K562 (cell line): Measurements from ENCODE around the gene GADD45G. TPM values are rescaled to one million over a fixed set of nuclear protein-coding genes. Genes with fewer than 3 reads are reported as not detected.

Source experiments
- ATAC-seq: fragments of 200-7000 bp; cut with Tn5 transposase; 3 replicates; pipeline ENCODE4 v1.9.1; 2020; ENCODE audit warnings: moderate library complexity
- BruUV-seq: library from RNA; stranded (reverse); fragments of 400-500 nt; replicated peaks from 2 replicates; lab custom pipeline; 2021; lab: Mats Ljungman, UMichigan
- CTCF ChIA-PET: fragments of 300-600 bp; formaldehyde crosslinking; extraction: SDS; loops from one replicate; lab custom pipeline; 2021; ENCODE audit warnings: low intra/inter-chr PET ratio; lab: Yijun Ruan, JAX
- POLR2A ChIA-PET: fragments of 300-600, 350-650 bp; sonication (Branson Sonifier 250); formaldehyde crosslinking; extraction: SDS; loops from one replicate; lab custom pipeline; 2021; ENCODE audit warnings: antibody characterized with exemption, inconsistent platforms; lab: Yijun Ruan, JAX
- DNase-seq, 4 experiments: peaks; one replicate each; pipeline versions ENCODE4 v3.0.0 to v3.0.0-alpha.2; 2011 to 2018; ENCODE audit warnings: low spot score in 3 of 4, mixed read lengths in 3 of 4; ENCODE audit errors: extremely low read depth in 1 of 4
- FAIRE-seq: peaks from 2 replicates; lab custom pipeline; 2011; peaks lifted over from hg19 to GRCh38; lab: Jason Lieb, UNC
- H2AFZ ChIP-seq: 2 replicates; pipeline ENCODE4 v1.6.0; 2011; ENCODE audit warnings: low read depth, low read length, control low read depth, inconsistent platforms
- H3K27ac ChIP-seq: fragments of 200-600 bp; 3 replicates; pipeline ENCODE4 v1.8.0; 2011; ENCODE audit warnings: low read depth, mild to moderate bottlenecking, control low read depth, inconsistent platforms, low read length, moderate library complexity, mixed read lengths; ENCODE audit errors: extremely low read depth
- H3K27me3 ChIP-seq, 2 experiments: fragments of 300-600 bp in 1 of 2; 2 replicates in 1 of 2; 3 replicates in 1 of 2; pipeline versions ENCODE4 v1.6.0 to v1.8.0; 2011; ENCODE audit warnings: inconsistent platforms in 2 of 2, low read length in 2 of 2, mild to moderate bottlenecking in 1 of 2, mixed read lengths in 1 of 2, moderate library complexity in 1 of 2; ENCODE audit not compliant: control insufficient read depth in 2 of 2, insufficient read depth in 2 of 2
- H3K36me3 ChIP-seq: fragments of 300-600 bp; 3 replicates; pipeline ENCODE4 v1.8.0; 2011; ENCODE audit warnings: mild to moderate bottlenecking, low read length, inconsistent platforms; ENCODE audit not compliant: control insufficient read depth, insufficient read depth
- H3K4me1 ChIP-seq, 2 experiments: fragments of 200-600 bp in 1 of 2; replicated peaks in 1 of 2; 2 replicates in 1 of 2; 3 replicates in 1 of 2; pipeline versions ENCODE4 v1.5.1 to v1.8.0; 2011; ENCODE audit warnings: inconsistent platforms in 2 of 2, low read length in 2 of 2, mild to moderate bottlenecking in 1 of 2, mixed read lengths in 1 of 2, moderate library complexity in 1 of 2; ENCODE audit not compliant: control insufficient read depth in 2 of 2, insufficient read depth in 2 of 2
- H3K4me2 ChIP-seq: 2 replicates; pipeline ENCODE4 v1.6.1; 2011; ENCODE audit warnings: low read length, control low read depth, inconsistent platforms, mixed read lengths; ENCODE audit not compliant: insufficient read depth
- H3K4me3 ChIP-seq: fragments of 200-600 bp; sonication (generic), shearing (Covaris generic); 2 replicates; pipeline ENCODE4 v1.5.1; 2016; ENCODE audit warnings: control low read depth, inconsistent platforms
- H3K79me2 ChIP-seq: fragments of 200-600 bp; 3 replicates; pipeline ENCODE4 v1.8.0; 2011; ENCODE audit warnings: low read length, inconsistent platforms; ENCODE audit not compliant: control insufficient read depth, insufficient read depth
- H3K9ac ChIP-seq, 2 experiments: 2 replicates each; pipeline versions ENCODE4 v1.6.0 to v1.6.1; 2011; ENCODE audit warnings: low read depth in 2 of 2, low read length in 2 of 2, control low read depth in 1 of 2, inconsistent platforms in 1 of 2, mild to moderate bottlenecking in 1 of 2, mixed read lengths in 1 of 2; ENCODE audit not compliant: insufficient read depth in 1 of 2
- H3K9me1 ChIP-seq: one replicate; pipeline ENCODE4 v1.6.0; 2011; ENCODE audit warnings: inconsistent platforms, mild to moderate bottlenecking, low read length, moderate library complexity; ENCODE audit not compliant: control insufficient read depth, insufficient read depth
- H3K9me3 ChIP-seq: replicated peaks from 2 replicates; pipeline ENCODE4 v1.5.1; 2011; ENCODE audit warnings: low read depth, low read length, inconsistent platforms; ENCODE audit not compliant: control insufficient read depth, insufficient read depth
- H4K20me1 ChIP-seq: replicated peaks from 2 replicates; pipeline ENCODE4 v1.6.1; 2011; ENCODE audit warnings: low read length, inconsistent platforms, mixed read lengths; ENCODE audit not compliant: control insufficient read depth, insufficient read depth
- BCOR ChIP-seq: fragments of 450-650 bp; IDR thresholded peaks from 2 replicates; pipeline ENCODE4 v1.6.1; 2016
- BMI1 ChIP-seq: fragments of 150-350 bp; IDR thresholded peaks from 2 replicates; pipeline ENCODE4 v1.6.1; 2014; ENCODE audit warnings: low read length
- ESRRA ChIP-seq: fragments of 450-650 bp; IDR thresholded peaks from 2 replicates; pipeline ENCODE4 v1.6.1; 2014; ENCODE audit warnings: low read depth, mild to moderate bottlenecking, moderate library complexity, borderline replicate concordance
- EWSR1 ChIP-seq: fragments of 450-650 bp; IDR thresholded peaks from 2 replicates; pipeline ENCODE4 v1.6.1; 2018; ENCODE audit warnings: borderline replicate concordance, mild to moderate bottlenecking, low read depth, moderate library complexity; ENCODE audit not compliant: partially characterized antibody
- FIP1L1 ChIP-seq: fragments of 200-400 bp; formaldehyde crosslinking; IDR thresholded peaks from 2 replicates; pipeline ENCODE4 v1.6.1; 2018; ENCODE audit warnings: mild to moderate bottlenecking, low read depth, low read length; ENCODE audit not compliant: poor library complexity, severe bottlenecking
- GTF2B ChIP-seq: IDR thresholded peaks from 2 replicates; pipeline ENCODE4 v1.6.1; 2011; ENCODE audit not compliant: insufficient read length; ENCODE audit errors: extremely low read depth
- JUN ChIP-seq, 2 experiments: sonication (generic) in 1 of 2; formaldehyde crosslinking in 1 of 2; IDR thresholded peaks; 2 replicates each; pipeline versions ENCODE4 v1.6.1 to v1.8.0; 2012 to 2022; ENCODE audit warnings: borderline replicate concordance in 2 of 2, mild to moderate bottlenecking in 2 of 2, improper control_type of control experiment in 1 of 2, low read depth in 1 of 2, low read length in 1 of 2, missing genetic modification reagents in 1 of 2
- NCOA1 ChIP-seq: fragments of 450-650 bp; IDR thresholded peaks from 2 replicates; pipeline ENCODE4 v1.6.1; 2016; ENCODE audit warnings: low read depth
- NONO ChIP-seq, 2 experiments: fragments of 200-400 bp in 1 of 2; fragments of 450-650 bp in 1 of 2; formaldehyde crosslinking in 1 of 2; IDR thresholded peaks; 2 replicates each; pipeline ENCODE4 v1.6.1; 2017; ENCODE audit warnings: low read depth in 2 of 2, mild to moderate bottlenecking in 2 of 2, moderate library complexity in 2 of 2, low read length in 1 of 2
- NRF1 ChIP-seq, 2 experiments: fragments of 450-650 bp; IDR thresholded peaks in 1 of 2; conservative IDR thresholded peaks in 1 of 2; 2 replicates each; pipeline ENCODE4 v1.6.1; 2014; ENCODE audit warnings: mild to moderate bottlenecking in 2 of 2
- RBFOX2 ChIP-seq: fragments of 200-400 bp; formaldehyde crosslinking; IDR thresholded peaks from 2 replicates; pipeline ENCODE4 v1.6.1; 2017; ENCODE audit warnings: low read depth, mild to moderate bottlenecking, low read length, moderate library complexity
- RBM25 ChIP-seq: fragments of 200-400 bp; formaldehyde crosslinking; IDR thresholded peaks from 2 replicates; pipeline ENCODE4 v1.6.1; 2018; ENCODE audit warnings: low read length, low read depth, moderate library complexity; ENCODE audit not compliant: severe bottlenecking
- SMARCA5 ChIP-seq: fragments of 450-650 bp; IDR thresholded peaks from 2 replicates; pipeline ENCODE4 v1.6.1; 2016
- SNRNP70 ChIP-seq: fragments of 200-400 bp; formaldehyde crosslinking; optimal IDR thresholded peaks from 2 replicates; pipeline ENCODE3; 2017; ENCODE audit warnings: low read depth, low read length
- TCF15 ChIP-seq: fragments of 250-450 bp; sonication (Bioruptor Pico); IDR thresholded peaks from 2 replicates; pipeline ENCODE4 v1.8.0; 2022; ENCODE audit warnings: moderate library complexity, mild to moderate bottlenecking, inconsistent platforms
- ZFP36 ChIP-seq: fragments of 150-350 bp; IDR thresholded peaks from 2 replicates; pipeline ENCODE4 v1.6.1; 2018; ENCODE audit warnings: low read length, low read depth; ENCODE audit not compliant: partially characterized antibody
- ZNF274 ChIP-seq: IDR thresholded peaks from 2 replicates; pipeline ENCODE4 v1.6.1; 2011; ENCODE audit warnings: low read depth, mild to moderate bottlenecking, low read length, moderate library complexity, borderline replicate concordance
- WGBS: fragments of 100-300 bp; shearing (Covaris generic); methylation state at CpG from one replicate; pipeline ENCODE4 v1.1.6; 2016; ENCODE audit warnings: low coverage, mixed read lengths; ENCODE audit not compliant: insufficient coverage; ENCODE audit errors: missing lambda C conversion rate; 5-methylcytosine and 5-hydroxymethylcytosine counted together
- in situ Hi-C: fragments of 300-500 bp; cut with MboI; formaldehyde crosslinking; loops from 4 replicates; pipeline ENCODE4 v1.15.0; 2018; ENCODE audit warnings: inconsistent platforms, mixed read lengths
- intact Hi-C: fragments of 100-400 bp; cut with micrococcal nuclease; formaldehyde crosslinking; loops from 2 replicates; pipeline ENCODE4 v1.14.2; 2022
- polyA plus RNA-seq, 8 experiments: library from polyadenylated mRNA; depleted of rRNA in 4 of 8; stranded (reverse) in 5 of 8; unstranded in 3 of 8; fragments of >200 nt; fragmentation: Nextera tagmentation in 2 of 8; fragmentation: Illumina TruSeq in 1 of 8; extraction: Ambion mirVana in 2 of 8; extraction: Trizol in 1 of 8; gene quantifications; 2 replicates each; pipeline versions ENCODE4 v1.2.1 to v1.2.3, GENCODE V29; 2011 to 2014; ENCODE audit warnings: inconsistent platforms in 1 of 8, missing spikeins in 1 of 8
- total RNA-seq, 7 experiments: library from RNA; depleted of rRNA in 6 of 7; stranded (reverse); fragments of >200 nt in 6 of 7; fragmentation: Illumina TruSeq in 2 of 7; extraction: Trizol in 2 of 7; gene quantifications; 2 replicates each; pipeline versions ENCODE4 v1.2.1 to v1.2.3, GENCODE V29; 2011 to 2021; ENCODE audit warnings: low replicate concordance in 1 of 7

Gene GADD45G
- total and polyA plus RNA-seq, 9 of the 15 experiments (the other 6 are each of a cell fraction or from before 2014, with no cell fraction given): 0.20 to 0.34 TPM; not detected in 7

- TF ChIP-seq SNRNP70 (no peak), NCOA1 (no peak), TCF15 (CRISPR knock-in tag) (no peak)
- TF ChIP-seq, all 486 proteins: peak for 5
Observed at GRCh38 chr9:89597711-89598362, 7.0 kb upstream of the GADD45G start (continued).

DNA sequence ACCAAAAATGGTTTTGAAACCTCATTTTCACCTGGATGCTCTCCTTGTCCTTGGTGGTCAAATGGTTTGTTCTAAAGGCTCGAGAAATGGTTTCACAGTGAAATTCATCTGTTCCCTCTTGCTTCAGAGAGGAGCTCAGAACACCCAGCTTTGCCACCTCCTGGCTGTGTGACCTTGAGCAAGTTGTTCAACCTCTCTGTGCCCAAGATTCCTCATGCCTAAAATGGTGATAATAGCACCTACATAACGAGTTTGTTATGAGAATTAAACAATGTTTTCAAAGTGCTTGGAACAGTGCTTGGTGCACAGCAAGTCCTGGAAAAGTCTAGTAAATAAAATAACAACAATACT, 6.5 kb upstream of the GADD45G start:
- no peak overlapping the region for H3K9ac ChIP-seq
- H3K4me1 ChIP-seq: no peaks in the 10 kb centered on the region; a peak in 1 of 5 replicates
- H3K9me1 ChIP-seq: no peaks in the 10 kb centered on the region
- CTCF ChIA-PET: interaction anchor here (0.8 kb wide), 1 partner anchor 326 kb away, joined by 3 read pairs; no protein-coding TSS in a partner anchor
- no peaks in the 10 kb centered on the region for H3K9me3 ChIP-seq
- FAIRE-seq (no peak), DNase-seq (no peak), ATAC-seq (no peak)
- BruUV-seq: no TSS peak
- TF ChIP-seq NRF1 (conservative IDR thresholded peaks at IDR 0.05 in 1 of 2, IDR thresholded peaks at IDR 0.05 in 1 of 2) (no peak), RBM25 (peak; percentile 75), BMI1 (no peak), EWSR1 (no peak), BCOR (peak; percentile 26; the same call in 1 of the 2 replicates), JUN (IDR thresholded peaks at IDR 0.05; ENCODE audit: borderline replicate concordance, low read depth, low read length) (no peak), JUN (CRISPR knock-in tag; IDR thresholded peaks at IDR 0.05; ENCODE audit: borderline replicate concordance) (no peak), ZNF274 (no peak), GTF2B (no peak), ESRRA (0 out of 2 replicates have a peak, but pooled peaks have one; percentile 12), SMARCA5 (peak; percentile 66; the same call in 1 of the 2 replicates), FIP1L1 (no peak), RBFOX2 (no peak), ZFP36 (peak; percentile 77), NONO (IDR thresholded peaks at IDR 0.05; ENCODE audit: low read depth in 2 of 2, low read length in 1 of 2) (no peak)
- in situ Hi-C loops: loop anchor here (25.0 kb wide), 1 partner anchor 1289 kb away; no protein-coding TSS in a partner anchor
- H3K79me2 ChIP-seq: no peaks in the 10 kb centered on the region
- no peaks in the 10 kb centered on the region for H3K36me3 ChIP-seq
- WGBS: 0% methylated on average over 2 of the region's 2 CpGs
- no peak overlapping the region for H2AFZ ChIP-seq
- H3K27ac ChIP-seq: no peak overlapping the region
- POLR2A ChIA-PET: no interaction called here
- H3K27me3 ChIP-seq: peaks cover 0 to 7% of the 10 kb centered on the region in 2 experiments; a peak in 2 of 5 replicates
- H3K4me2 ChIP-seq: no peak overlapping the region
- H4K20me1 ChIP-seq: no peaks in the 10 kb centered on the region
- no peak overlapping the region for H3K4me3 ChIP-seq
- intact Hi-C loops: loop anchor here (1.0 kb wide), 1 partner anchor 504 kb away; no protein-coding TSS in a partner anchor
